ENCODE results near the gene PTGES3.

The PTGES3 gene

GRCh38 chr12:56628671-56629458 is 59.2 kb downstream of the PTGES3 start:
- Histone ChIP-seq H3K36me3 (ENCODE audit: low read depth) (peaks cover 27% of the 10 kb centered on the region), H3K27ac (ENCODE audit: poor library complexity, severe bottlenecking) (peak overlapping the region; percentile 86), H3K4me3 (ENCODE audit: severe bottlenecking) (peak overlapping the region; percentile 64), H3K9me3 (ENCODE audit: severe bottlenecking) (no peaks in the 10 kb centered on the region), H3K27me3 (ENCODE audit: insufficient read depth, poor library complexity, severe bottlenecking) (no peaks in the 10 kb centered on the region), H3K4me1 (ENCODE audit: insufficient read depth, poor library complexity, severe bottlenecking) (peaks cover 18% of the 10 kb centered on the region)
- DNase-seq (ENCODE audit: low spot score) (no peak), ATAC-seq (ENCODE audit: low read depth) (no peak)
- TF ChIP-seq, protein P1, sequence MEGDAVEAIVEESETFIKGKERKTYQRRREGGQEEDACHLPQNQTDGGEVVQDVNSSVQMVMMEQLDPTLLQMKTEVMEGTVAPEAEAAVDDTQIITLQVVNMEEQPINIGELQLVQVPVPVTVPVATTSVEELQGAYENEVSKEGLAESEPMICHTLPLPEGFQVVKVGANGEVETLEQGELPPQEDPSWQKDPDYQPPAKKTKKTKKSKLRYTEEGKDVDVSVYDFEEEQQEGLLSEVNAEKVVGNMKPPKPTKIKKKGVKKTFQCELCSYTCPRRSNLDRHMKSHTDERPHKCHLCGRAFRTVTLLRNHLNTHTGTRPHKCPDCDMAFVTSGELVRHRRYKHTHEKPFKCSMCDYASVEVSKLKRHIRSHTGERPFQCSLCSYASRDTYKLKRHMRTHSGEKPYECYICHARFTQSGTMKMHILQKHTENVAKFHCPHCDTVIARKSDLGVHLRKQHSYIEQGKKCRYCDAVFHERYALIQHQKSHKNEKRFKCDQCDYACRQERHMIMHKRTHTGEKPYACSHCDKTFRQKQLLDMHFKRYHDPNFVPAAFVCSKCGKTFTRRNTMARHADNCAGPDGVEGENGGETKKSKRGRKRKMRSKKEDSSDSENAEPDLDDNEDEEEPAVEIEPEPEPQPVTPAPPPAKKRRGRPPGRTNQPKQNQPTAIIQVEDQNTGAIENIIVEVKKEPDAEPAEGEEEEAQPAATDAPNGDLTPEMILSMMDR (IDR thresholded peaks at IDR 0.05; ENCODE audit: poor library complexity, severe bottlenecking): no peak

- H3K27ac ChIP-seq (ENCODE audit: poor library complexity, severe bottlenecking): no peak overlapping the region
- no peak for DNase-seq (ENCODE audit: low spot score)
- H3K4me1 ChIP-seq (ENCODE audit: insufficient read depth, poor library complexity, severe bottlenecking): peaks cover 3% of the 10 kb centered on the region
- H3K27me3 ChIP-seq (ENCODE audit: insufficient read depth, poor library complexity, severe bottlenecking): no peaks in the 10 kb centered on the region
- H3K4me3 ChIP-seq (ENCODE audit: severe bottlenecking): no peak overlapping the region
- peaks cover 43% of the 10 kb centered on the region for H3K36me3 ChIP-seq (ENCODE audit: low read depth)
- TF ChIP-seq, protein P1 (IDR thresholded peaks at IDR 0.05; ENCODE audit: poor library complexity, severe bottlenecking): no peak
- no peak for ATAC-seq (ENCODE audit: low read depth)
- no peaks in the 10 kb centered on the region for H3K9me3 ChIP-seq (ENCODE audit: severe bottlenecking)
These were observed 61.4 kb downstream of the PTGES3 start for GRCh38 chr12:56626701-56627100.

DNA sequence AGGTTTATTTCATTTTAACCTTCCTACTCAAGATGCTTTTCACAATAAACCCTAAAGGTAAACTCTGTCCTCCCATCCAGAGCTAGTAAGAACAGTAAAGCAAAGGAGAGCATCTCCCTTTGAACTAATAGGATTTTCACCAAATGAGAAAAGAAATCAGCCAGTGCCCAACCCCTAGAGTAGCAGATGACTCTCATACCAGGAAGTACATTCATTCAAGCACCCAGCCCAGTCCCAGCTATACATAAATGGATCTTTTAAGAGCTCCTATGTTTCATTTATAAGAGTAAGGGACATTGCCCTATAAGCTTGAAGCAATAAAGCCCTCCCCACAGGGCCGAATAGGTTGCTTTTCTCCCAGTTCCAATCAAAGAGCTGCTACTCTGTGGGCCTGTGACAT is 65.5 kb downstream of the PTGES3 start:
- TF ChIP-seq, protein P1 (IDR thresholded peaks at IDR 0.05; ENCODE audit: poor library complexity, severe bottlenecking): no peak
- ATAC-seq (ENCODE audit: low read depth) (no peak), DNase-seq (ENCODE audit: low spot score) (no peak)
- Histone ChIP-seq H3K4me3 (ENCODE audit: severe bottlenecking) (no peak overlapping the region), H3K4me1 (ENCODE audit: insufficient read depth, poor library complexity, severe bottlenecking) (no peaks in the 10 kb centered on the region), H3K9me3 (ENCODE audit: severe bottlenecking) (no peaks in the 10 kb centered on the region), H3K36me3 (ENCODE audit: low read depth) (peaks cover 76% of the 10 kb centered on the region), H3K27me3 (ENCODE audit: insufficient read depth, poor library complexity, severe bottlenecking) (no peaks in the 10 kb centered on the region), H3K27ac (ENCODE audit: poor library complexity, severe bottlenecking) (no peak overlapping the region)

GRCh38 chr12:56616925-56617324 is 71.2 kb downstream of the PTGES3 start:
- no peaks in the 10 kb centered on the region for H3K27me3 ChIP-seq (ENCODE audit: insufficient read depth, poor library complexity, severe bottlenecking)
- H3K9me3 ChIP-seq (ENCODE audit: severe bottlenecking): no peaks in the 10 kb centered on the region
- TF ChIP-seq, protein P1 (IDR thresholded peaks at IDR 0.05; ENCODE audit: poor library complexity, severe bottlenecking): no peak
- H3K36me3 ChIP-seq (ENCODE audit: low read depth): peaks cover 94% of the 10 kb centered on the region
- DNase-seq (ENCODE audit: low spot score): no peak
- ATAC-seq (ENCODE audit: low read depth): no peak
- no peaks in the 10 kb centered on the region for H3K4me1 ChIP-seq (ENCODE audit: insufficient read depth, poor library complexity, severe bottlenecking)
- no peak overlapping the region for H3K4me3 ChIP-seq (ENCODE audit: severe bottlenecking)
- H3K27ac ChIP-seq (ENCODE audit: poor library complexity, severe bottlenecking): no peak overlapping the region

DNA sequence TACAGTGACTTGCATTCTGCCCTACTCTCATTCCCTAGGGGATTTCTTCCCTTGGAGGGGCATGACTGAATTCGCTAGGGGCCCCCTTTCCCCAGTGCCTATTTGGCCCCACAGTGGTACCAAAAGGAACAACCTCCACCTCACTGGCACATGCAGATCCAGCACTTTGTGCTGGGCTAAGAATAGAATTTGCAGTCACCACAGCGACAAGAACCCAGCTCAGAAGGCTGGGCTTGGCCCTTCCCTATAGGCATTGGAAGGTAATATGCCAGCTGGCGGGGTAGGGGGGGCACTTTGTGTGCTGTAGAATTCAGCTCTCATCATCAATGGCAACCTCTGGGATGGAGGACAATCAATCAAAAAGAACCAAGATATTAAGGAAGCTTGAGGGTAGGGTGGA is 71.8 kb downstream of the PTGES3 start:
- no peak for ATAC-seq (ENCODE audit: low read depth)
- Histone ChIP-seq H3K27ac (ENCODE audit: poor library complexity, severe bottlenecking) (no peak overlapping the region), H3K4me3 (ENCODE audit: severe bottlenecking) (no peak overlapping the region), H3K36me3 (ENCODE audit: low read depth) (peaks cover 94% of the 10 kb centered on the region), H3K9me3 (ENCODE audit: severe bottlenecking) (no peaks in the 10 kb centered on the region), H3K27me3 (ENCODE audit: insufficient read depth, poor library complexity, severe bottlenecking) (no peaks in the 10 kb centered on the region), H3K4me1 (ENCODE audit: insufficient read depth, poor library complexity, severe bottlenecking) (no peaks in the 10 kb centered on the region)
- no peak for DNase-seq (ENCODE audit: low spot score)
- TF ChIP-seq, protein P1 (IDR thresholded peaks at IDR 0.05; ENCODE audit: poor library complexity, severe bottlenecking): no peak
